Measurements from ENCODE around the gene KLHDC1. TPM values are rescaled to one million over a fixed set of nuclear protein-coding genes. Genes with fewer than 3 reads are reported as not detected.
A peak's percentile ranks its signal among the peaks of the same experiment; 100 is the strongest.

The KLHDC1 gene
- total and polyA plus RNA-seq, 2 donors (not counting 1 experiment from before 2014, with no cell fraction given): 3.0 to 11.7 TPM

DNA sequence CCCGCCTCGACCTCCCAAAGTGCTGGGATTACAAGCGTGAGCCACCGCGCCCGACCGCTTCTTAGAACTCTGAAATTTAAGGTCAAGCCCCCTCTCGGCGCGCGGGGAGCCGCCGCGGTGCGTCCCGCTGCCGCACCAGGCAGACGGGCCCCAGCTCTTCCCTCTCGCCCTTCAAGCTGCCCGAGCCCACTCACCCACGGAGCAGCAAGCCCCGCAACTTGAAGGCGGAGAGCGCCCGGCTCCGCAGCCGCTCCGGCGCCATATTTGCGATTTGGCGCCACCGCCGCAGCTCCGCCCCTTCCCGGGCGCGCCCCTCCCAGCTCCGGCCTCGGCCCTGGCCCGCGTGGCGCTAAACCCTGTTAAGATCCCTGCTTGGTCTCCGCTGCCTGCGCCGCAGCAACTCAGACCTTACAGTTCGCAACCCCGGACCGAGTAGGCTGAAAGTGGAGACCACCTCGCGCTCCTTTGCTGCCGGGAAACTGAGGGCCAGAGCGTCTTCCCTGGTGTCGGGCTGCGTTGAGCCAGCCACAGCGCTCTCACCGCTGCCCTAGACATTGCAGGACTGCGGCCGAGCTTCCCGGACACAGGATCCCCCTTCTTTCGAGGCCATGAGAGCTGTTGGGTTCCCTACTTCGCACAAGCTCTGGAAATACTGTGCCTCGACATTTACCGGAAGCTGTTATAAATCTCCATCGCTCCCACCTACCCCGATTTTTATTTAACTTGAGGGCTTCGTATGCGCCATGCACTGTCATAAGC lies 4.8 kb upstream of the KLHDC1 start, which contains the start of gene POLE2:
POLE2 (minus strand) TSS at position 273 of the 759 bp plus-strand sequence; CDS start at position 262, 11 bp downstream.
- Histone ChIP-seq H3K79me2 (ENCODE audit: control insufficient read depth, insufficient read depth, low read length) (no peaks in the 10 kb centered on the region), H3K9ac (ENCODE audit: low read length) (peak within 1 kb of the TSS; percentile 65), H3K36me3 (replicated peaks in 1 of 2; ENCODE audit: control extremely low read depth in 1 of 2, control insufficient read depth in 1 of 2, extremely low read depth in 1 of 2, insufficient read depth in 2 of 2, low read length in 1 of 2) (no peaks in the 10 kb centered on the region), H4K20me1 (ENCODE audit: control insufficient read depth, insufficient read depth, low read length, poor library complexity, severe bottlenecking) (no peaks in the 10 kb centered on the region), H3K27me3 (replicated peaks in 1 of 4; ENCODE audit: control extremely low read depth in 1 of 4, control insufficient read depth in 3 of 4, insufficient read depth in 4 of 4, low read length in 3 of 4) (no peaks in the 10 kb centered on the region), H3K4me2 (replicated peaks; ENCODE audit: low read depth, low read length, poor library complexity, severe bottlenecking) (peak within 1 kb of the TSS; percentile 79), H2AFZ (ENCODE audit: insufficient read depth, low read depth, low read length, poor library complexity, severe bottlenecking) (peak within 1 kb of the TSS; percentile 94), H3K9me3 (ENCODE audit: control extremely low read depth in 1 of 3, control insufficient read depth in 2 of 3, insufficient read depth in 1 of 3, low read length in 2 of 3) (no peaks in the 10 kb centered on the region), H3K27ac (ENCODE audit: low read length in 2 of 2) (peak within 1 kb of the TSS; percentile 42 to 56), H3K4me3 (ENCODE audit: control extremely low read depth in 1 of 5, extremely low read depth in 1 of 5, insufficient read depth in 1 of 5, low read depth in 2 of 5, low read length in 4 of 5) (peak within 1 kb of the TSS; percentile 52 to 87 (median 72)), H3K4me1 (ENCODE audit: control insufficient read depth in 2 of 2, insufficient read depth in 2 of 2, low read length in 2 of 2) (peaks cover 3 to 12% of the 10 kb centered on the region in 2 donors)
- ATAC-seq (ENCODE audit: low read depth) (peak; percentile 78), DNase-seq (peak; percentile 84)
- WGBS (ENCODE audit: insufficient coverage): 3% methylated on average over 64 of the region's 67 CpGs
- Mint-ChIP-seq H3K9me3 (ENCODE audit: insufficient read depth) (no peaks in the 10 kb centered on the region), H3K4me1 (peaks cover 19% of the 10 kb centered on the region), H3K4me3 (peak within 1 kb of the TSS; percentile 94), H3K27me3 (no peaks in the 10 kb centered on the region), H3K27ac (peak within 1 kb of the TSS; percentile 88)
- ChIA-PET CTCF (interaction anchor here (0.8 to 1.2 kb wide), 5 partner anchors 46 to 177 kb away, joined by 3 to 4 read pairs (median 3); partner anchors contain the start of genes KLHDC2, MGAT2 and RPL36AL), POLR2A (interaction anchor here (1.7 kb wide), 1 partner anchor 80 kb away, joined by 6 read pairs; the partner anchor contains the start of gene KLHDC2)
- TF ChIP-seq, protein P1, sequence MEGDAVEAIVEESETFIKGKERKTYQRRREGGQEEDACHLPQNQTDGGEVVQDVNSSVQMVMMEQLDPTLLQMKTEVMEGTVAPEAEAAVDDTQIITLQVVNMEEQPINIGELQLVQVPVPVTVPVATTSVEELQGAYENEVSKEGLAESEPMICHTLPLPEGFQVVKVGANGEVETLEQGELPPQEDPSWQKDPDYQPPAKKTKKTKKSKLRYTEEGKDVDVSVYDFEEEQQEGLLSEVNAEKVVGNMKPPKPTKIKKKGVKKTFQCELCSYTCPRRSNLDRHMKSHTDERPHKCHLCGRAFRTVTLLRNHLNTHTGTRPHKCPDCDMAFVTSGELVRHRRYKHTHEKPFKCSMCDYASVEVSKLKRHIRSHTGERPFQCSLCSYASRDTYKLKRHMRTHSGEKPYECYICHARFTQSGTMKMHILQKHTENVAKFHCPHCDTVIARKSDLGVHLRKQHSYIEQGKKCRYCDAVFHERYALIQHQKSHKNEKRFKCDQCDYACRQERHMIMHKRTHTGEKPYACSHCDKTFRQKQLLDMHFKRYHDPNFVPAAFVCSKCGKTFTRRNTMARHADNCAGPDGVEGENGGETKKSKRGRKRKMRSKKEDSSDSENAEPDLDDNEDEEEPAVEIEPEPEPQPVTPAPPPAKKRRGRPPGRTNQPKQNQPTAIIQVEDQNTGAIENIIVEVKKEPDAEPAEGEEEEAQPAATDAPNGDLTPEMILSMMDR (IDR thresholded peaks at IDR 0.05): no peak
- TF ChIP-seq EZH2 (IDR thresholded peaks at IDR 0.05; ENCODE audit: borderline replicate concordance, insufficient read depth, low read depth, low read length, poor library complexity, severe bottlenecking): no peak
- intact Hi-C loops (cut with micrococcal nuclease): loop anchor here (1.0 to 5.0 kb wide), 6 partner anchors 68 to 1409 kb away; partner anchors contain the start of genes DMAC2L, L2HGDH, MGAT2 and RPL36AL
